B cell (primary cell): ENCODE data around the gene C2CD3. TPM values are rescaled to one million over a fixed set of nuclear protein-coding genes. Genes with fewer than 3 reads are reported as not detected.

Experiments used
- ATAC-seq: fragments of 200-7000 bp; cut with Tn5 transposase; one replicate; pipeline ENCODE4 v1.10.0; 2021; ENCODE audit warnings: low read depth, mild to moderate bottlenecking, moderate number of reproducible peaks, moderate library complexity
- CTCF ChIA-PET: fragments of 350-600 bp; sonication (Branson Sonifier 250); formaldehyde crosslinking; loops from one replicate; lab custom pipeline; 2021; ENCODE audit warnings: antibody characterized with exemption, inconsistent platforms; lab: Charles Lee
- POLR2A ChIA-PET: fragments of 350-600 bp; sonication (Branson Sonifier 250); formaldehyde crosslinking; loops from one replicate; lab custom pipeline; 2021; ENCODE audit warnings: antibody characterized with exemption; lab: Charles Lee
- DNase-seq: peaks from one replicate; pipeline ENCODE4 v3.0.0; 2013
- H2AFZ ChIP-seq: 2 replicates; pipeline ENCODE4 v1.6.1; 2012; ENCODE audit warnings: mild to moderate bottlenecking, low read depth, low read length; ENCODE audit not compliant: insufficient read depth, poor library complexity, severe bottlenecking
- H3K27ac ChIP-seq, 2 donors: 1 replicate in 1 of 2; 2 replicates in 1 of 2; pipeline ENCODE4 v1.5.1; 2012 to 2013; ENCODE audit warnings: low read length in 2 of 2, mild to moderate bottlenecking in 2 of 2, moderate library complexity in 1 of 2
- H3K27me3 ChIP-seq, 4 experiments: fragments of 200-600 bp in 1 of 4; sonication (generic) in 1 of 4; replicated peaks in 1 of 4; 1 replicate in 2 of 4; 2 replicates in 2 of 4; pipeline versions ENCODE4 v1.6.1 to v1.7.0; 2013 to 2016; ENCODE audit warnings: low read length in 3 of 4, mild to moderate bottlenecking in 2 of 4, mixed read lengths in 1 of 4, moderate library complexity in 1 of 4; ENCODE audit not compliant: insufficient read depth in 4 of 4, control insufficient read depth in 3 of 4; ENCODE audit errors: control extremely low read depth in 1 of 4
- H3K36me3 ChIP-seq, 2 experiments: replicated peaks in 1 of 2; 1 replicate in 1 of 2; 2 replicates in 1 of 2; pipeline versions ENCODE4 v1.6.1 to v1.7.1; 2013; ENCODE audit warnings: low read length in 1 of 2; ENCODE audit not compliant: insufficient read depth in 2 of 2, control insufficient read depth in 1 of 2; ENCODE audit errors: control extremely low read depth in 1 of 2, extremely low read depth in 1 of 2
- H3K4me1 ChIP-seq, 2 donors: fragments of 200-600 bp in 1 of 2; sonication (generic) in 1 of 2; 1 replicate in 1 of 2; 2 replicates in 1 of 2; pipeline versions ENCODE4 v1.5.1 to v1.6.1; 2013 to 2017; ENCODE audit warnings: low read length in 2 of 2; ENCODE audit not compliant: control insufficient read depth in 2 of 2, insufficient read depth in 2 of 2
- H3K4me2 ChIP-seq: replicated peaks from 2 replicates; pipeline ENCODE3; 2012; ENCODE audit warnings: mild to moderate bottlenecking, low read depth, low read length; ENCODE audit not compliant: poor library complexity, severe bottlenecking
- H3K4me3 ChIP-seq, 5 experiments: fragments of 200-600 bp in 1 of 5; sonication (generic) in 1 of 5; 1 replicate in 3 of 5; 2 replicates in 2 of 5; pipeline versions ENCODE4 v1.5.1 to v1.7.0; 2011 to 2016; ENCODE audit warnings: low read length in 4 of 5, mild to moderate bottlenecking in 4 of 5, low read depth in 2 of 5, control low read depth in 1 of 5, moderate library complexity in 1 of 5; ENCODE audit not compliant: insufficient read depth in 1 of 5; ENCODE audit errors: control extremely low read depth in 1 of 5, extremely low read depth in 1 of 5
- H3K79me2 ChIP-seq: fragments of 200-600 bp; sonication (generic); one replicate; pipeline ENCODE4 v1.6.0; 2016; ENCODE audit warnings: low read length; ENCODE audit not compliant: control insufficient read depth, insufficient read depth
- H3K9ac ChIP-seq: fragments of 200-600 bp; sonication (generic); 2 replicates; pipeline ENCODE4 v1.6.1; 2017; ENCODE audit warnings: mild to moderate bottlenecking, low read length, moderate library complexity
- H3K9me3 ChIP-seq, 3 donors: one replicate each; pipeline versions ENCODE4 v1.6.1 to v1.7.1; 2013; ENCODE audit warnings: low read length in 2 of 3; ENCODE audit not compliant: control insufficient read depth in 2 of 3, insufficient read depth in 1 of 3; ENCODE audit errors: control extremely low read depth in 1 of 3
- H4K20me1 ChIP-seq: 2 replicates; pipeline ENCODE4 v1.6.0; 2012; ENCODE audit warnings: mild to moderate bottlenecking, low read length; ENCODE audit not compliant: insufficient read depth, control insufficient read depth, poor library complexity, severe bottlenecking
- H3K27ac Mint-ChIP-seq: one replicate; pipeline ENCODE4 v1.8.0; 2021; ENCODE audit warnings: mixed read lengths
- H3K27me3 Mint-ChIP-seq: one replicate; pipeline ENCODE4 v1.8.0; 2021; ENCODE audit warnings: mixed read lengths
- H3K4me1 Mint-ChIP-seq: one replicate; pipeline ENCODE4 v1.8.0; 2021; ENCODE audit warnings: mixed read lengths
- H3K4me3 Mint-ChIP-seq: one replicate; pipeline ENCODE4 v1.8.0; 2021; ENCODE audit warnings: mixed read lengths
- H3K9me3 Mint-ChIP-seq: one replicate; pipeline ENCODE4 v1.8.0; 2022; ENCODE audit warnings: mixed read lengths; ENCODE audit not compliant: insufficient read depth
- CTCF ChIP-seq: fragments of 200-600 bp; IDR thresholded peaks from one replicate; pipeline ENCODE4 v1.8.0; 2022; ENCODE audit warnings: antibody characterized with exemption, mild to moderate bottlenecking
- EZH2 ChIP-seq: IDR thresholded peaks from 2 replicates; pipeline ENCODE4 v1.6.1; 2012; ENCODE audit warnings: borderline replicate concordance, low read depth, mild to moderate bottlenecking, moderate library complexity, low read length; ENCODE audit not compliant: insufficient read depth, poor library complexity, severe bottlenecking
- WGBS: methylation state at CpG from one replicate; pipeline ENCODE4 v1.1.5; 2013; ENCODE audit warnings: missing lambda C conversion rate; ENCODE audit not compliant: insufficient coverage; 5-methylcytosine and 5-hydroxymethylcytosine counted together
- intact Hi-C: fragments of 100-400 bp; cut with micrococcal nuclease; formaldehyde crosslinking; loops from one replicate; pipeline ENCODE4 v1.10.0; 2022
- polyA plus RNA-seq: library from polyadenylated mRNA; depleted of rRNA; stranded (reverse); fragments of >200 nt; gene quantifications from 2 replicates; pipeline ENCODE4 v1.2.3, GENCODE V29; 2012
- total RNA-seq, 2 donors: library from RNA; stranded (reverse); fragments of 120-200 nt in 1 of 2; gene quantifications; 1 replicate in 1 of 2; 2 replicates in 1 of 2; pipeline versions ENCODE4 v1.2.3 to v1.2.4, GENCODE V29; 2013 to 2022

C2CD3 gene
- total and polyA plus RNA-seq, 2 donors (not counting 1 experiment from before 2014, with no cell fraction given), result 19.8 to 69.0 TPM

- Mint-ChIP-seq H3K4me1 (peaks cover 4% of the 10 kb centered on the region), H3K27me3 (no peaks in the 10 kb centered on the region), H3K4me3 (no peak overlapping the region), H3K9me3 (peaks cover 2% of the 10 kb centered on the region), H3K27ac (no peak overlapping the region)
- H4K20me1 ChIP-seq, result no peaks in the 10 kb centered on the region
- no peak overlapping the region for H3K9ac ChIP-seq
- 100% methylated on average over 2 of the region's 3 CpGs for WGBS
- H3K4me3 ChIP-seq, result no peak overlapping the region
- DNase-seq (no peak), ATAC-seq (no peak)
- H3K9me3 ChIP-seq, result peaks cover 0 to 1% (median 0%) of the 10 kb centered on the region in 3 donors
- H3K27me3 ChIP-seq, result no peaks in the 10 kb centered on the region
- H2AFZ ChIP-seq, result no peak overlapping the region
- TF ChIP-seq EZH2 (no peak), CTCF (no peak)
- intact Hi-C loops, result no loop called here
- POLR2A ChIA-PET, result no interaction called here
- H3K4me1 ChIP-seq, result no peaks in the 10 kb centered on the region
- H3K36me3 ChIP-seq, result peaks cover 10 to 13% of the 10 kb centered on the region in 2 experiments
- no peaks in the 10 kb centered on the region for H3K79me2 ChIP-seq
- CTCF ChIA-PET, result no interaction called here
- no peak overlapping the region for H3K4me2 ChIP-seq
- no peak overlapping the region for H3K27ac ChIP-seq
Observed at GRCh38 chr11:74142624-74143023, 28.2 kb downstream of the C2CD3 start.

- Mint-ChIP-seq H3K4me3 (no peak overlapping the region), H3K4me1 (peaks cover 4% of the 10 kb centered on the region), H3K27ac (no peak overlapping the region), H3K9me3 (peaks cover 2% of the 10 kb centered on the region), H3K27me3 (no peaks in the 10 kb centered on the region)
- ATAC-seq (no peak), DNase-seq (no peak)
- H3K79me2 ChIP-seq, result no peaks in the 10 kb centered on the region
- peaks cover 10 to 14% of the 10 kb centered on the region in 2 experiments for H3K36me3 ChIP-seq
- H3K9me3 ChIP-seq, result no peaks in the 10 kb centered on the region
- intact Hi-C loops, result no loop called here
- no peaks in the 10 kb centered on the region for H3K27me3 ChIP-seq
- no peak overlapping the region for H3K9ac ChIP-seq
- no peak overlapping the region for H3K27ac ChIP-seq
- H3K4me1 ChIP-seq, result no peaks in the 10 kb centered on the region
- ChIA-PET POLR2A (no interaction called here), CTCF (no interaction called here)
- no peaks in the 10 kb centered on the region for H4K20me1 ChIP-seq
- H3K4me2 ChIP-seq, result no peak overlapping the region
- H3K4me3 ChIP-seq, result no peak overlapping the region
- H2AFZ ChIP-seq, result no peak overlapping the region
- 100% methylated on average over 1 of the region's 3 CpGs for WGBS
- no peak for TF ChIP-seq EZH2
- no peak for TF ChIP-seq CTCF
Observed at GRCh38 chr11:74141908-74142307, 28.9 kb downstream of the C2CD3 start.
